Measurements from ENCODE around the gene CCDC187.
"Not testable (repeated sequence)": the region's sequence is repeated elsewhere in the genome, so short reads cannot be mapped to it uniquely, and the experiment has no call there.

CCDC187 gene

DNA sequence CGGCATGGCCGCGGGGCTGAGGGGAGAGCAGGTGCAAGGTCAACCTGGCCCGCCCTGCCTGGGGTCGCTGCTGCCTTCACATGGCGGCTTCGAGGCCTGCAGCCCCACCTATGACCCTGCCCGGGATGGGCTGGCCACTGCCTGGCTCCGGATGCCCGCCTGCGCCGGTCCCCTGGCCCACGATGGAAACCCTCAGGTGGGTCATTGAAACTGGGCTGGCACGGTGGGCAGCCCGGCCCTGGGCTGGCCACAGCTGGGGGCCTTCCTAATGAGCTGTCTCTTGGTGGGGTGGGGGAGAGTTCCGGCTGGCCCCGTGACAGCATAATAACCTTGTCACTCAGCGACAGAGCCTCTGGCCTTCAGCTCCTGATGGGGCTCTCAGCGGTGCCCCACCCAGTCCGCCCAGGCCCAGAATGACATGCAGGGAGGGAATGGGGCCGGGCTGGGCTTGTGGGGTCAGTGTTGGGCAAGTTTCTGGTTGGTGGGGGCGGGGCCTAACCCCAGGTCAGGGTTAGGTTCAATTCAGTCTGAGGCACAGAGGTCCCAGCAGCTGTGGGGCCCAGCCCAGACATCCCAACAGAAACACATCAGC, at the start of gene CCDC187:
Gene CCDC187, minus strand, starts transcription at position 270 of the 592 bp plus-strand sequence. Its CDS starts 264 bp downstream, at position 6.
- TF ChIP-seq, protein P1, sequence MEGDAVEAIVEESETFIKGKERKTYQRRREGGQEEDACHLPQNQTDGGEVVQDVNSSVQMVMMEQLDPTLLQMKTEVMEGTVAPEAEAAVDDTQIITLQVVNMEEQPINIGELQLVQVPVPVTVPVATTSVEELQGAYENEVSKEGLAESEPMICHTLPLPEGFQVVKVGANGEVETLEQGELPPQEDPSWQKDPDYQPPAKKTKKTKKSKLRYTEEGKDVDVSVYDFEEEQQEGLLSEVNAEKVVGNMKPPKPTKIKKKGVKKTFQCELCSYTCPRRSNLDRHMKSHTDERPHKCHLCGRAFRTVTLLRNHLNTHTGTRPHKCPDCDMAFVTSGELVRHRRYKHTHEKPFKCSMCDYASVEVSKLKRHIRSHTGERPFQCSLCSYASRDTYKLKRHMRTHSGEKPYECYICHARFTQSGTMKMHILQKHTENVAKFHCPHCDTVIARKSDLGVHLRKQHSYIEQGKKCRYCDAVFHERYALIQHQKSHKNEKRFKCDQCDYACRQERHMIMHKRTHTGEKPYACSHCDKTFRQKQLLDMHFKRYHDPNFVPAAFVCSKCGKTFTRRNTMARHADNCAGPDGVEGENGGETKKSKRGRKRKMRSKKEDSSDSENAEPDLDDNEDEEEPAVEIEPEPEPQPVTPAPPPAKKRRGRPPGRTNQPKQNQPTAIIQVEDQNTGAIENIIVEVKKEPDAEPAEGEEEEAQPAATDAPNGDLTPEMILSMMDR (conservative IDR thresholded peaks at IDR 0.05; ENCODE audit: low read depth, low read length), result no peak
- no peak for DNase-seq (ENCODE audit: low read depth)
- no peak within 1 kb of the TSS for H3K4me3 ChIP-seq (ENCODE audit: low read length)

DNA sequence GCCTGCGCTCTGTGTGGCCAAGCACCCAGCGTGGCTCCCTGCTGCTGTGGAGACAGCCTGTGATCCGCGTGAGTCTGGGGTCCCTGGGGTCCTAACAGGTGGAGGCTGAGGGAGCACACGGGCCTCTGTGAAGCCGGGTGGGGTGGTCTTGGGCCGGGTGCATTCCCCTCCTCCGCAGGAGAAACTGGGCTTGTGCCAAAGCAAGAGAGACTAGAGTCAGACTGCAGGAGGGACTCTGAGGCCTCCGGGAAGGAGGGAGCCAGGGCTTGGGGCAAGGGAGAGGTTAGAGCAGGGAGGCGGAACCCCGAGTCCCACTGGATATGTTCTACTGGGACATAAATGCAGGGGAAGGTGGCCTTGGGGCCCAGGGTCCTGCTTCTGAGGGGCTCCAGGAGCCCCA, 49.2 kb upstream of the CCDC187 start:
- DNase-seq (ENCODE audit: low read depth), result no peak
- TF ChIP-seq, protein P1 (conservative IDR thresholded peaks at IDR 0.05; ENCODE audit: low read depth, low read length), result no peak
- H3K4me3 ChIP-seq (ENCODE audit: low read length), result no peak overlapping the region

DNA sequence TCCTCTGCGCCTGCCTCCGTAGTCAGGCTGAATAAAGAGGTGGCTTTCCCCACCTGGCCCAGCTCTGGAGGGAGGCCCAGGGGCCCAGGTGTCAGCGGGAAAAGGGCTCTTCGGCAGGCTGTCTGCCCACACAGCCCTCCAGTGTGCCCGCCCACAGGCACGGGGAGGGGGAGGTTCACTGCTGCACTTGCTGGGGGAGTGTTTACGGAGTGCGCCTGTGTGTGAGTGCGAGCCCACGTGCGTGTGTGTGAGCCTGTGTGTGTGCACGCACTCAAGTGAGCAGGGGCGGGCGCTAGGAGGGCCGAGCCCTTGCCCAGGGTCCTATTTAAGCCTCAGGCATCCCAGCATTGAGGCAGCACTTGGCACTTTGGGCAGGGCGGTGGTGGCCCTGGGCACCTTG, 48.8 kb upstream of the CCDC187 start:
- no peak for DNase-seq (ENCODE audit: low read depth)
- TF ChIP-seq, protein P1 (conservative IDR thresholded peaks at IDR 0.05; ENCODE audit: low read depth, low read length), result no peak
- H3K4me3 ChIP-seq (ENCODE audit: low read length), result no peak overlapping the region

DNA sequence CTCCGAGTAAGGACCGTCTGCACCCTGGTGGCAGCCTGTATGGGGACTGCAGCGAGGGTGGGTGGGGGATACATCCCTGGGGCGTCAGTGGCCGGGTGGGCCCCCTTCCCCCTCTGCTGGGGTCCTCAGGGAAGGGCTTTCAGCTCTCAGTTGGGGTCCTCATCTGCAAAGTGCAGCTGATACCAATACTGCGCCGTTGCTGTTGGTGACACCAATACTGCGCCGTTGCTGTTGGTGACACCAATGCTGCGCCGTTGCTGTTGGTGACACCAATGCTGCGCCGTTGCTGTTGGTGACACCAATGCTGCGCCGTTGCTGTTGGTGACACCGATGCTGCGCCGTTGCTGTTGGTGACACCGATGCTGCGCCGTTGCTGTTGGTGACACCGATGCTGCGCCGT, 48.0 kb upstream of the CCDC187 start:
- not testable (repeated sequence) for H3K4me3 ChIP-seq (ENCODE audit: low read length); DNase-seq (ENCODE audit: low read depth)

DNA sequence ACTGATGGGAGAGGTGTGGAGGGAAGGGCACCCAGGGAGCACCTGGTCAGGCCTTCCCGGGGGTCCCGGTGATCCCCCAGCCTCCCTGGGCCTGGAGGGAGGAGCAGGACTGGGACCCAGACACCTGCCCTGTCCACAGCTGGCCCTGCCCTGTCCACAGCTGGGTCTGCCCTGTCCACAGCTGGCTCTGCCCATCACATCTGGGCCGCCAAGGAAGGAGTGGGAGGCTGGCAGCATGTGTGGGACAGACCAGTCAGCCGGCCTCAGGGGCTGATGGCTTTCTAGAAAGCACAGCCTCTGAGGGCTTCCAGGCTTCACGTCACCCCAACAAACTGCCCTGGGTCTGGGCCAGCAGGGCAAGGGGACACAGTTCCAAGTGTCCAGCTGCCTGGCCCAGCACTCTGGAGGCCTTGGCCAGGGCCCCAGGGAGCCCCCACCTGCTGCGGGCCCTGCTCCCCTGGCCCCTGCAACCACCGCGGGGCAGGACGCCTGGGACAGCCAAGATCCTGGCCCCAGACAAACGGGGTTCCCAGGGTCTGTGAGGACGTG, 47.4 kb upstream of the CCDC187 start:
- no peak for DNase-seq (ENCODE audit: low read depth)
- TF ChIP-seq, protein P1 (conservative IDR thresholded peaks at IDR 0.05; ENCODE audit: low read depth, low read length), result no peak
- no peak overlapping the region for H3K4me3 ChIP-seq (ENCODE audit: low read length)

DNA sequence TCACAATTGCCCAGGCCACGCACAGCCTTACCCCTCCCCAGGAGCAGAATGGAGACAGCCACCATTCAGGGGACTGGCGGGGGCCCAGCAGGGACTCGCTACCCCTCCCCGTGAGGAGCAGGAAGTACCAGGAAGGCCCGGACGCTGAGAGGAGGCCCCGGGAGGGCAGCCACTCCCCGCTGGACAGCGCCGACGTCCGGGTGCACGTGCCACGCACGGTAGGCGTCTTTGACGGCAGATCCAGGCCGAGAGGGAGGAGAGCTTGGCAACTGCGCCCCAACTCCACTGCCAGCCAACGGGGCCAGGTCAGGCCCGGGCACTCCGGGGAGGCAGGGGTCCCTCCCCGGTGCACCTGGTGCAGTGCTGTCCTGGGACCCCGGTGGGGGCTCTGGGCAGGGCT, 45.7 kb upstream of the CCDC187 start:
- TF ChIP-seq, protein P1 (conservative IDR thresholded peaks at IDR 0.05; ENCODE audit: low read depth, low read length), result no peak
- H3K4me3 ChIP-seq (ENCODE audit: low read length), result no peak overlapping the region
- no peak for DNase-seq (ENCODE audit: low read depth)

DNA sequence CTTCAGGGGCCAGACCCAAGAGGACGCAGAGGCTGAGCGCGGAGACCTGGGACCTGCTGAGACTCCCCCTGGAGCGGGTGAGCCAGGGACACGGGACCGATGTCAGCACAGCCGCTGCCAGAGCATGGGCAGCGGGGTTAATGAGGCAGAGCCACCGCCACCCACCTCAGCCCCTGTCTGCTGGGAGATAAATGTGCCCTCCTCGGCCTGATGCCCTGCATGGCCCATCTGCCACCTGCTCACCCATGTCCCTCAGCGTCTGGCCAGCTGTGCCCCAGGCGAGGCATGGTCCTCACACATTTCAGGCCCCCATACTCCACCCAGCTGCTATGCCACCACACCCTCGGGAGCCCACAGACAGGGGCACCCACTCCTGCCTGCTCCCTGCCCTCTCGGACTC, 44.8 kb upstream of the CCDC187 start:
- no peak for DNase-seq (ENCODE audit: low read depth)
- H3K4me3 ChIP-seq (ENCODE audit: low read length), result no peak overlapping the region
- TF ChIP-seq, protein P1 (conservative IDR thresholded peaks at IDR 0.05; ENCODE audit: low read depth, low read length), result no peak

Data from retinal pigment epithelial cell (primary cell).